ENCODE data around the gene KCNH8.

The KCNH8 gene

GRCh38 chr3:19364148-19364547, 215.8 kb downstream of the KCNH8 start:
- no peak for DNase-seq (ENCODE audit: low read depth)

- DNase-seq (ENCODE audit: low read depth), result no peak
These were observed 217.2 kb downstream of the KCNH8 start for GRCh38 chr3:19365471-19365870.

GRCh38 chr3:19384868-19385267, 236.6 kb downstream of the KCNH8 start:
- no peak for DNase-seq (ENCODE audit: low read depth)

GRCh38 chr3:19392150-19392549, 243.8 kb downstream of the KCNH8 start:
- DNase-seq (ENCODE audit: low read depth), result no peak

- DNase-seq (ENCODE audit: low read depth), result no peak
These were observed 246.6 kb downstream of the KCNH8 start for GRCh38 chr3:19394946-19395345.

GRCh38 chr3:19396726-19397125, 248.4 kb downstream of the KCNH8 start:
- DNase-seq (ENCODE audit: low read depth), result no peak

GRCh38 chr3:19399356-19399755, 251.0 kb downstream of the KCNH8 start:
- no peak for DNase-seq (ENCODE audit: low read depth)

- DNase-seq (ENCODE audit: low read depth), result no peak
These were observed 251.5 kb downstream of the KCNH8 start for GRCh38 chr3:19399836-19400235.

GRCh38 chr3:19420159-19420558, 271.8 kb downstream of the KCNH8 start:
- DNase-seq (ENCODE audit: low read depth), result no peak

GRCh38 chr3:19425825-19426224, 277.5 kb downstream of the KCNH8 start:
- DNase-seq (ENCODE audit: low read depth), result no peak

GRCh38 chr3:19427422-19428149, 279.3 kb downstream of the KCNH8 start:
- no peak for DNase-seq (ENCODE audit: low read depth)

- DNase-seq (ENCODE audit: low read depth), result no peak
These were observed 280.4 kb downstream of the KCNH8 start for GRCh38 chr3:19428729-19429128.

GRCh38 chr3:19432669-19433068, 284.4 kb downstream of the KCNH8 start:
- no peak for DNase-seq (ENCODE audit: low read depth)

- DNase-seq (ENCODE audit: low read depth), result no peak
These were observed 288.4 kb downstream of the KCNH8 start for GRCh38 chr3:19436746-19437145.

- no peak for DNase-seq (ENCODE audit: low read depth)
These were observed 291.6 kb downstream of the KCNH8 start for GRCh38 chr3:19439944-19440343.

GRCh38 chr3:19446138-19446537, 297.8 kb downstream of the KCNH8 start:
- DNase-seq (ENCODE audit: low read depth), result no peak

GRCh38 chr3:19446687-19447086, 298.4 kb downstream of the KCNH8 start:
- DNase-seq (ENCODE audit: low read depth), result no peak

- no peak for DNase-seq (ENCODE audit: low read depth)
These were observed 307.2 kb downstream of the KCNH8 start for GRCh38 chr3:19455546-19455945.

GRCh38 chr3:19456738-19457137, 308.4 kb downstream of the KCNH8 start:
- no peak for DNase-seq (ENCODE audit: low read depth)

- DNase-seq (ENCODE audit: low read depth), result no peak
These were observed 309.1 kb downstream of the KCNH8 start for GRCh38 chr3:19457449-19457848.

GRCh38 chr3:19467761-19468160, 319.5 kb downstream of the KCNH8 start:
- no peak for DNase-seq (ENCODE audit: low read depth)

- DNase-seq (ENCODE audit: low read depth), result no peak
These were observed 322.8 kb downstream of the KCNH8 start for GRCh38 chr3:19471138-19471537.

- no peak for DNase-seq (ENCODE audit: low read depth)
These were observed 325.8 kb downstream of the KCNH8 start for GRCh38 chr3:19473971-19474580.

- no peak for DNase-seq (ENCODE audit: low read depth)
These were observed 328.0 kb downstream of the KCNH8 start for GRCh38 chr3:19476281-19476680.
